ENCODE measurements around the gene NRCAM. TPM values are rescaled to one million over a fixed set of nuclear protein-coding genes. Genes with fewer than 3 reads are reported as not detected.

Gene NRCAM
- total and polyA plus RNA-seq, 2 donors (not counting 1 experiment from before 2014, with no cell fraction given): 0.75 to 4.6 TPM

DNA sequence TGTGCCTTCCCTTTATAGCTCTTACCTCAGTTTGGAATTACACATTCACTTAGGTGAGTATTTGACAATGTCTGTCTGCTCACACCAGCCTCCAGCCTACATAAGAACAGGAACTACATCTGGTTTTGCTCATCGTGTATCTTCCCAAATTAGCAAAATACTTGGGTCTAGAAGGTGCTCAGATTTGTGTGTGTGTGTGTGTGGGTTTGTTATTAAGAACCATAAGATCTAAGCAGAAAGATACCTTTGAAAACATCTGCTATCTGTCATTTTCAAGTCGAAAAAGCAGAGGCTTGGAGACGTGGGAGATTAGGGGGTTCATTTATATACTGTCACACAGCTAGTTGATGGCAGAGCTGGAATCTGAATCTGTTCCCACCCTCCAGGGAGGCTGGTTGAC is 311.3 kb downstream of the NRCAM start:
- no peak for ATAC-seq (ENCODE audit: low read depth)
- POLR2A ChIA-PET: interaction anchor here (1.3 kb wide), 1 partner anchor 8 kb away, joined by 4 read pairs; no protein-coding TSS in a partner anchor
- no peak for TF ChIP-seq EZH2 (IDR thresholded peaks at IDR 0.05; ENCODE audit: borderline replicate concordance, insufficient read depth, low read depth, low read length, poor library complexity, severe bottlenecking)
- TF ChIP-seq, protein P1, sequence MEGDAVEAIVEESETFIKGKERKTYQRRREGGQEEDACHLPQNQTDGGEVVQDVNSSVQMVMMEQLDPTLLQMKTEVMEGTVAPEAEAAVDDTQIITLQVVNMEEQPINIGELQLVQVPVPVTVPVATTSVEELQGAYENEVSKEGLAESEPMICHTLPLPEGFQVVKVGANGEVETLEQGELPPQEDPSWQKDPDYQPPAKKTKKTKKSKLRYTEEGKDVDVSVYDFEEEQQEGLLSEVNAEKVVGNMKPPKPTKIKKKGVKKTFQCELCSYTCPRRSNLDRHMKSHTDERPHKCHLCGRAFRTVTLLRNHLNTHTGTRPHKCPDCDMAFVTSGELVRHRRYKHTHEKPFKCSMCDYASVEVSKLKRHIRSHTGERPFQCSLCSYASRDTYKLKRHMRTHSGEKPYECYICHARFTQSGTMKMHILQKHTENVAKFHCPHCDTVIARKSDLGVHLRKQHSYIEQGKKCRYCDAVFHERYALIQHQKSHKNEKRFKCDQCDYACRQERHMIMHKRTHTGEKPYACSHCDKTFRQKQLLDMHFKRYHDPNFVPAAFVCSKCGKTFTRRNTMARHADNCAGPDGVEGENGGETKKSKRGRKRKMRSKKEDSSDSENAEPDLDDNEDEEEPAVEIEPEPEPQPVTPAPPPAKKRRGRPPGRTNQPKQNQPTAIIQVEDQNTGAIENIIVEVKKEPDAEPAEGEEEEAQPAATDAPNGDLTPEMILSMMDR (IDR thresholded peaks at IDR 0.05): no peak
- Mint-ChIP-seq H3K9me3 (ENCODE audit: insufficient read depth) (no peaks in the 10 kb centered on the region), H3K4me1 (no peaks in the 10 kb centered on the region), H3K27ac (no peak overlapping the region), H3K4me3 (no peak overlapping the region), H3K27me3 (peaks cover 10% of the 10 kb centered on the region)
- 83% methylated on average over 1 of the region's 3 CpGs for WGBS (ENCODE audit: insufficient coverage)
- peaks cover 4% of the 10 kb centered on the region in 2 donors for H3K4me1 ChIP-seq (ENCODE audit: control insufficient read depth in 2 of 2, insufficient read depth in 2 of 2, low read length in 2 of 2)
- no peak for DNase-seq
- H3K36me3 ChIP-seq (replicated peaks in 1 of 2; ENCODE audit: control extremely low read depth in 1 of 2, control insufficient read depth in 1 of 2, extremely low read depth in 1 of 2, insufficient read depth in 2 of 2, low read length in 1 of 2): no peaks in the 10 kb centered on the region
- intact Hi-C loops (cut with micrococcal nuclease): no loop called here
- no peaks in the 10 kb centered on the region for H3K79me2 ChIP-seq (ENCODE audit: control insufficient read depth, insufficient read depth, low read length)
- no peak overlapping the region for H3K4me3 ChIP-seq (ENCODE audit: control extremely low read depth in 1 of 5, extremely low read depth in 1 of 5, insufficient read depth in 1 of 5, low read depth in 2 of 5, low read length in 4 of 5)
- H3K9ac ChIP-seq (ENCODE audit: low read length): no peak overlapping the region
- H2AFZ ChIP-seq (ENCODE audit: insufficient read depth, low read depth, low read length, poor library complexity, severe bottlenecking): no peak overlapping the region
- H3K27ac ChIP-seq (ENCODE audit: low read length in 2 of 2): no peak overlapping the region
- no peak overlapping the region for H3K4me2 ChIP-seq (replicated peaks; ENCODE audit: low read depth, low read length, poor library complexity, severe bottlenecking)
- peaks cover 0 to 3% (median 1%) of the 10 kb centered on the region in 4 experiments for H3K27me3 ChIP-seq (replicated peaks in 1 of 4; ENCODE audit: control extremely low read depth in 1 of 4, control insufficient read depth in 3 of 4, insufficient read depth in 4 of 4, low read length in 3 of 4)
- H3K9me3 ChIP-seq (ENCODE audit: control extremely low read depth in 1 of 3, control insufficient read depth in 2 of 3, insufficient read depth in 1 of 3, low read length in 2 of 3): no peaks in the 10 kb centered on the region
- CTCF ChIA-PET: interaction anchor here (0.7 to 3.3 kb wide), 11 partner anchors 9 to 676 kb away, joined by 3 to 140 read pairs (median 7); partner anchors contain the start of gene LAMB4
- H4K20me1 ChIP-seq (ENCODE audit: control insufficient read depth, insufficient read depth, low read length, poor library complexity, severe bottlenecking): no peaks in the 10 kb centered on the region

DNA sequence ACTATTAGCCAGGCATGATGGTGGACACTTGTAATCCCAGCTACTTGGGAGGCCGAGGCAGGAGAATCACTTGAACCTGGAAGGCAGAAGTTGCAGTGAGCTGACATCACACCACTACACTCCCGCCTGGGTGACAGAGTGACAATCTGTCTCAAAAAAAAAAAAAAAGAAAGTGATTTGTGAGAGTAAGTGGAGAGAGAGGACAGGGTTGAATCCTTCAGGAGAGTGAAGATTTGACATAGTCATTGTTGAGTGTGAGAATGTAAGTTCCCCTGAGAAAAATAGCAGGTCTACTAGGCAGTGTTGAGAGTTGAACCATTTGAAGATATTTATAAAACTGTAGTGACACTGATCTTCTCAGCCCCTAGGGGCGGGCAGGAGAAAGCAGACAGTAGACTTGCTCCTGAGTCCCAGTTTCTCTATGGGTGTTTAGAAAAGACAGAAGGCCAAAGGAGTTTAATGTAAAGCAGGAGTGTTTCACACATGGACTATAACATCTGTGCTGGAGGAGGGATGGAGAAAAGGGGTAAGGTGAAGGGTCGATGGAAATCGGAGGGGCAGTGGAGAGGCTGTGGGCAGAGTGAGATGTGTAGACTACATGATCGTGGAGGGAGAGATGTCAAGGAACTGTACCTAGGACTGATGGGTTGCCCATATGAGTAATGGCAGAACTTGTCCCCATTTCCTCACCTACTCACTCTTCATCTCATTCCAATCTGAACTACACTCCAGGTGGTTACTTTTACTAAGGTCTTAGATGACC is 312.4 kb downstream of the NRCAM start:
- ChIA-PET POLR2A (no interaction called here), CTCF (interaction anchor here (0.6 to 3.3 kb wide), 5 partner anchors 8 to 434 kb away, joined by 3 to 140 read pairs (median 6); no protein-coding TSS in a partner anchor)
- Mint-ChIP-seq H3K4me1 (no peaks in the 10 kb centered on the region), H3K27me3 (peaks cover 7% of the 10 kb centered on the region), H3K4me3 (no peak overlapping the region), H3K27ac (no peak overlapping the region), H3K9me3 (ENCODE audit: insufficient read depth) (no peaks in the 10 kb centered on the region)
- intact Hi-C loops (cut with micrococcal nuclease): no loop called here
- ATAC-seq (ENCODE audit: low read depth) (no peak), DNase-seq (no peak)
- Histone ChIP-seq H3K27ac (ENCODE audit: low read length in 2 of 2) (no peak overlapping the region), H3K9ac (ENCODE audit: low read length) (no peak overlapping the region), H3K36me3 (replicated peaks in 1 of 2; ENCODE audit: control extremely low read depth in 1 of 2, control insufficient read depth in 1 of 2, extremely low read depth in 1 of 2, insufficient read depth in 2 of 2, low read length in 1 of 2) (no peaks in the 10 kb centered on the region), H3K79me2 (ENCODE audit: control insufficient read depth, insufficient read depth, low read length) (no peaks in the 10 kb centered on the region), H3K4me1 (ENCODE audit: control insufficient read depth in 2 of 2, insufficient read depth in 2 of 2, low read length in 2 of 2) (peaks cover 4% of the 10 kb centered on the region in 2 donors), H4K20me1 (ENCODE audit: control insufficient read depth, insufficient read depth, low read length, poor library complexity, severe bottlenecking) (no peaks in the 10 kb centered on the region), H3K27me3 (replicated peaks in 1 of 4; ENCODE audit: control extremely low read depth in 1 of 4, control insufficient read depth in 3 of 4, insufficient read depth in 4 of 4, low read length in 3 of 4) (peaks cover 0 to 3% (median 1%) of the 10 kb centered on the region in 4 experiments), H3K9me3 (ENCODE audit: control extremely low read depth in 1 of 3, control insufficient read depth in 2 of 3, insufficient read depth in 1 of 3, low read length in 2 of 3) (no peaks in the 10 kb centered on the region), H2AFZ (ENCODE audit: insufficient read depth, low read depth, low read length, poor library complexity, severe bottlenecking) (no peak overlapping the region), H3K4me2 (replicated peaks; ENCODE audit: low read depth, low read length, poor library complexity, severe bottlenecking) (no peak overlapping the region), H3K4me3 (ENCODE audit: control extremely low read depth in 1 of 5, extremely low read depth in 1 of 5, insufficient read depth in 1 of 5, low read depth in 2 of 5, low read length in 4 of 5) (no peak overlapping the region)
- TF ChIP-seq EZH2 (IDR thresholded peaks at IDR 0.05; ENCODE audit: borderline replicate concordance, insufficient read depth, low read depth, low read length, poor library complexity, severe bottlenecking): no peak
- TF ChIP-seq, protein P1 (IDR thresholded peaks at IDR 0.05): no peak
- WGBS (ENCODE audit: insufficient coverage): 90% methylated on average over 3 of the region's 6 CpGs

Measured in B cell (primary cell).